ENCODE measurements around the gene NUFIP2. TPM values are rescaled to one million over a fixed set of nuclear protein-coding genes. Genes with fewer than 3 reads are reported as not detected.

The NUFIP2 gene
- total and polyA plus RNA-seq, 10 of the 15 experiments (the other 5 are each of a cell fraction or from before 2014, with no cell fraction given): 3.7 to 32.3 (median 14.5) TPM

DNA sequence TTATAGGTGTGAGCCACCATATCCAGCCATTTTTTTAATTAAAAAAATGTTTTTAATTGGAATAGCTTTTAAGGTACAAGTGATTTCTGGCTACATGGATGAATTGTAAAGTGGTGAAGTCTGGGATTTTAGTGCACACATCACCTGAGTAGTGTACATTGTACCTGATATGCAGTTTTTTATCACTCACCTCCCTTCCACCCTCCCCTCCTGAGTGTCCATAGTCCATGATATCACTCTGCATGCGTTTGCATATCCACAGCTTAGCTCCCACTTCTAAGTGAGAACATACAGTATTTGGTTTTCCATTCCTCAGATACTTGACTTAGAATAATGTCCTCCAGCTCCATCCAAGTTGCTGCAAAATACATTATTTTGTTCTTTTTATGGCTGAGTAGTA, 60.6 kb downstream of the NUFIP2 start:
- no peak for DNase-seq (ENCODE audit: low read depth, low spot score)
- ChIA-PET RAD21 (ENCODE audit: unreplicated experiment) (interaction anchor here (0.7 to 0.9 kb wide), 2 partner anchors 20 to 458 kb away, joined by 3 read pairs; no protein-coding TSS in a partner anchor), POLR2A (interaction anchor here (1.0 kb wide), 1 partner anchor 8 kb away, joined by 3 read pairs; no protein-coding TSS in a partner anchor), CTCF (interaction anchor here (1.5 kb wide), 1 partner anchor 14 kb away, joined by 9 read pairs; no protein-coding TSS in a partner anchor), SMC1A (ENCODE audit: uncharacterized antibody, unreplicated experiment) (interaction anchor here (1.1 to 1.8 kb wide), 2 partner anchors 9 to 59 kb away, joined by 3 to 8 read pairs; no protein-coding TSS in a partner anchor)
- no TSS peak for BruUV-seq (replicated peaks)
- no peak for FAIRE-seq
- H3K4me2 ChIP-seq (ENCODE audit: control insufficient read depth, insufficient read depth): no peak overlapping the region
- no peak overlapping the region for H3K27ac ChIP-seq (ENCODE audit: control insufficient read depth, insufficient read depth)
- intact Hi-C loops (cut with micrococcal nuclease; ENCODE audit: unreplicated experiment) (no loop called here), in situ Hi-C loops (cut with MboI) (no loop called here)
- no peaks in the 10 kb centered on the region for H3K4me1 ChIP-seq (ENCODE audit: control insufficient read depth, insufficient read depth, low read length)
- no peaks in the 10 kb centered on the region for H3K79me2 ChIP-seq (ENCODE audit: control insufficient read depth, insufficient read depth, low read length)
- WGBS (ENCODE audit: insufficient coverage, insufficient replicate concordance, low lambda C conversion rate, missing lambda C conversion rate): 71% methylated on average over 1 of the region's 1 CpG
- TF ChIP-seq SPI1 (IDR thresholded peaks at IDR 0.05; ENCODE audit: borderline replicate concordance, insufficient read depth, low read depth, low read length) (no peak), RAD51 (IDR thresholded peaks at IDR 0.05) (no peak), ZNF217 (IDR thresholded peaks at IDR 0.05) (no peak), RUNX3 (IDR thresholded peaks at IDR 0.05; ENCODE audit: low read length) (no peak), RCOR1 (conservative IDR thresholded peaks at IDR 0.05; ENCODE audit: low read depth, low read length) (no peak), POLR2AphosphoS2 (IDR thresholded peaks at IDR 0.05; ENCODE audit: low read depth, low read length) (no peak)
- TF ChIP-seq, protein P1, sequence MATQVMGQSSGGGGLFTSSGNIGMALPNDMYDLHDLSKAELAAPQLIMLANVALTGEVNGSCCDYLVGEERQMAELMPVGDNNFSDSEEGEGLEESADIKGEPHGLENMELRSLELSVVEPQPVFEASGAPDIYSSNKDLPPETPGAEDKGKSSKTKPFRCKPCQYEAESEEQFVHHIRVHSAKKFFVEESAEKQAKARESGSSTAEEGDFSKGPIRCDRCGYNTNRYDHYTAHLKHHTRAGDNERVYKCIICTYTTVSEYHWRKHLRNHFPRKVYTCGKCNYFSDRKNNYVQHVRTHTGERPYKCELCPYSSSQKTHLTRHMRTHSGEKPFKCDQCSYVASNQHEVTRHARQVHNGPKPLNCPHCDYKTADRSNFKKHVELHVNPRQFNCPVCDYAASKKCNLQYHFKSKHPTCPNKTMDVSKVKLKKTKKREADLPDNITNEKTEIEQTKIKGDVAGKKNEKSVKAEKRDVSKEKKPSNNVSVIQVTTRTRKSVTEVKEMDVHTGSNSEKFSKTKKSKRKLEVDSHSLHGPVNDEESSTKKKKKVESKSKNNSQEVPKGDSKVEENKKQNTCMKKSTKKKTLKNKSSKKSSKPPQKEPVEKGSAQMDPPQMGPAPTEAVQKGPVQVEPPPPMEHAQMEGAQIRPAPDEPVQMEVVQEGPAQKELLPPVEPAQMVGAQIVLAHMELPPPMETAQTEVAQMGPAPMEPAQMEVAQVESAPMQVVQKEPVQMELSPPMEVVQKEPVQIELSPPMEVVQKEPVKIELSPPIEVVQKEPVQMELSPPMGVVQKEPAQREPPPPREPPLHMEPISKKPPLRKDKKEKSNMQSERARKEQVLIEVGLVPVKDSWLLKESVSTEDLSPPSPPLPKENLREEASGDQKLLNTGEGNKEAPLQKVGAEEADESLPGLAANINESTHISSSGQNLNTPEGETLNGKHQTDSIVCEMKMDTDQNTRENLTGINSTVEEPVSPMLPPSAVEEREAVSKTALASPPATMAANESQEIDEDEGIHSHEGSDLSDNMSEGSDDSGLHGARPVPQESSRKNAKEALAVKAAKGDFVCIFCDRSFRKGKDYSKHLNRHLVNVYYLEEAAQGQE (IDR thresholded peaks at IDR 0.05; ENCODE audit: low read depth, low read length): no peak
- no peak overlapping the region for H2AFZ ChIP-seq (ENCODE audit: control insufficient read depth, low read depth, low read length)
- no peak overlapping the region for H3K4me3 ChIP-seq
- H3K9me3 ChIP-seq (replicated peaks; ENCODE audit: control insufficient read depth, insufficient read depth, low read length): no peaks in the 10 kb centered on the region
- no peaks in the 10 kb centered on the region for H3K36me3 ChIP-seq (ENCODE audit: control insufficient read depth in 2 of 2, insufficient read depth in 2 of 2, low read length in 1 of 2)
- no peaks in the 10 kb centered on the region for H3K27me3 ChIP-seq (replicated peaks in 1 of 2; ENCODE audit: control insufficient read depth in 2 of 2, insufficient read depth in 2 of 2, low read length in 1 of 2)
- H4K20me1 ChIP-seq (ENCODE audit: control insufficient read depth, insufficient read depth): no peaks in the 10 kb centered on the region
- no peak overlapping the region for H3K9ac ChIP-seq (ENCODE audit: control insufficient read depth, insufficient read depth, low read length)
- ATAC-seq: no peak
